PC-9 (cell line): ENCODE measurements around the gene KDM4F.

Source experiments
- CTCF ChIP-seq: fragments of 200-600 bp; sonication (generic); conservative IDR thresholded peaks from 2 replicates; pipeline ENCODE4 v1.6.1; 2017; ENCODE audit warnings: mixed run types, antibody characterized with exemption, mild to moderate bottlenecking, moderate library complexity
- EZH2 ChIP-seq: fragments of 200-600 bp; sonication (generic); IDR thresholded peaks from 2 replicates; pipeline ENCODE4 v1.8.0; 2017; ENCODE audit warnings: antibody characterized with exemption, low read depth

DNA sequence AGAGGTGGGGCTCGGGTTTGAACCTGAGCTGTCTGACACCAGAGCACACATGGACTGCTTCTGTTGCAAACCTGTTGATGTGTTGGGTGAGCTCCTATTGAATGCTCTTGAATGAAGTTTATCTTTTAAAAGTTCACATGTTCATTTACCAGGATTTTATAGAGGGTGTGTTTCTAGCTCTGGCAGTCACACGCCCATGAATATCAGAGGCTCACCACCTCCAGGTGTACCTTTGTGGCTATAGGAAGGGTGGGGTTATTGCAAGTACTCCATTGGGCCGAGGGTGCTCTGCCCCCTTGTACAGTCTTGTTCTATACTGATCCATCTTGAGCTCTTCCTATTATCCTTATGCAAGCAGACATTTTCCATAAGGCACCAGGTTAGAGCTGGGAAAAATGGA, 49.6 kb downstream of the KDM4F start:
- TF ChIP-seq CTCF (no peak), EZH2 (no peak)
